Stimulated activated CD8-positive, alpha-beta memory T cell treated with anti-CD3 and anti-CD28 coated beads, Interleukin-2, amount 100 ng/mL, for 48 hours (primary cell): ENCODE measurements around the gene LTA.
"Not testable (repeated sequence)": the region's sequence is repeated elsewhere in the genome, so short reads cannot be mapped to it uniquely, and the experiment has no call there.

Experiments used
- DNase-seq, 2 donors: peaks; one replicate each; pipeline ENCODE4 v3.0.0-alpha.2; 2020; ENCODE audit warnings: low read depth in 2 of 2

Gene LTA

DNA sequence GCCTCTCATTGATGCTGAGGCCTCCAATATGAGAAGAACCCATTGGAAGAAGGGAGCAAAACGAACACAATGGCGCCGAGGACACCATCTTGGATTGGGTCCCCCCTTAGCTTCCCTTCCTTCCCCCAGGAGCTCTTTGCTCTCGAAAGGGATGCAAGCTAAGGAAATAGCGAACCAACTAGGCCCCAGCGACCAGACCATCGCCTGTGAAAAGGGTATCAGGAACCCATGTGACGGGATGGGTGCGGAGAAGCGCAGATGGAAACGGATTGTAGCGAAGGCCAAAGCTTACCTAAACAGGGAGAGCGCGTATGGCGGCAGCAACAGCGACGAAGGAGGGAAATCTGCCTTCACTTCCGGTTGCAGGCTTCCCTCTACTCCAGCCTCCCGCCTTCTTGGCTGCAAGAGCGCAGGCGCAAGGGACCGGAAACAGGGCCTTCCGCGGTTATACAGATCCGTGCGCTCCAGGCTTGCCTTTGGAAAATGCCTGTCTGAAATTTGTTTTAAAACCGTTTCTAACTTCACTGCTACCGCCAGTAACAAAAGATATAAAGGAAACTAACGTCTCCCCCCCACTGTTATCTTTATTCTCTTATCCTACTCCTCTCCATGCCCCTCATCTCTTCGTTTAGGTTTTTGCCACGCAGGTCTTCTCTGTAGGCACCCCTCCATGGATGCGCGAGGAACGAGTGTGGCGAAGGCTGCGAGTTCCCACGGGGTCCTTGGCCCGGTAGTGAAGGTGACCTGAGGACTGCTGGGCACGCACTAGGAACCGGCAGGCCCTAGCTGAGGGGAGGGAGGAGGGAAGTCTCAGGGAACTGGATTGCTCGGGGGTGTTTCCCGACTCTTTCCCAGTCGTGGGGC is 30.2 kb upstream of the LTA start, which contains the start of gene DDX39B:
Gene DDX39B (minus strand): TSS at position 346 of the 864 bp plus-strand sequence. CDS start 1,471 bp downstream, outside the sequence.
- peak; percentile 85 to 90 for DNase-seq

DNA sequence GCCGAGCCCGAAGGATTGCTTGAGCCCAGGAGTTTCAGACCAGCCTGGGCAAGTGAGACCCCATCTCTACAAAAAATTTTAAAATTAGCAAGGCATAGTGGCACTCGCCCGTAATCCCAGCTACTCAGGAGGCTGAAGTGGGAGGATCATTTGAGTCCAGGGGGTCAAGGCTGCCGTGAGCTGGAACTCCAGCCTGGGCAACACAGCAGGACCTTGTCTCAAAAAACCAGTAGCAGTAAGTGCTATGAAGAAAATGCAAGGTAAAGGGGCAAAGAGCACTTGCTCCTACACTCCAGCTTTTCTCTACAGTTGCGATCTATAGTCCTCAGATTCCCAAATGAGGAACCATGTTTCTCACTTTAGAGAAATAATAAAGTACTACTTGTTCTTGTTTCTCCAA is 28.4 kb upstream of the LTA start:
- DNase-seq: no peak

DNA sequence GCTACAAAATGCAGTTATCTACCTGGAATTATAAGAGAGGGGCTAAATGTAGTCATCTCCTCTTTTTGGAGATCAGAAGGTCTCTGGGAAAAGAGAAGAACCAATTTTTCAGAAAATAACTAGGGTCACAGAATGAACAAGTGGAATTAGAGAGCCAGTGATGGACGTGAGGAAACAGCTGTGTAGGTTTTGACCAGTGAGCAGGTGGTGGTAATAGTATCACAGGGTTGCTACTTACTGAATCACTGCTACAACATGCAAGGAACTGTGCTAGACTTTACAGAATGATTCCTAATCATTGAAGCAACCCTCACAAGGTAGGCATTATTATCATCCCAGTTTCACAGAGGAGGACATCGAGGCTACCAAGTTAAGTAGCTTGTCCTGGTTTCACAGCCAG is 27.4 kb upstream of the LTA start:
- no peak for DNase-seq

DNA sequence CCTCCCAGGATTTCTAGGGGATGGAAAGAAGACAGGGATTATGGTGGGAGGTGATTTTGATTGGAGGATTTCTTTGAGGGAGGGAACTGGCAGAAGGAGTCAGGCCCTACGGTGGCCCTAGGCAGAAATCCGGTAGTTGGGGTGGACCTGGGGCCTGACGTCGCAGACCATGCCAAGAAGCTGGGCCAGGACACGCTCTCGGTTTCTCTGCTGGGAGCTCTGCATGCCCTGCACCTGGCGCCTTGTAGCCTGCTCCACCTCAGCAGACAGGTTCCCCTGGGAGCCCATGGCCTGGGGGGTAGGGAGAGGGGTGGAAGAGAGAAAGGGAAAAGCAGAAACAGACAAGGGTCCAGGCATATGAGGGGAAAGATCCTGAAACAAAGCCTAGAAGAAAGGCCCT is 26.8 kb upstream of the LTA start:
- DNase-seq: no peak

DNA sequence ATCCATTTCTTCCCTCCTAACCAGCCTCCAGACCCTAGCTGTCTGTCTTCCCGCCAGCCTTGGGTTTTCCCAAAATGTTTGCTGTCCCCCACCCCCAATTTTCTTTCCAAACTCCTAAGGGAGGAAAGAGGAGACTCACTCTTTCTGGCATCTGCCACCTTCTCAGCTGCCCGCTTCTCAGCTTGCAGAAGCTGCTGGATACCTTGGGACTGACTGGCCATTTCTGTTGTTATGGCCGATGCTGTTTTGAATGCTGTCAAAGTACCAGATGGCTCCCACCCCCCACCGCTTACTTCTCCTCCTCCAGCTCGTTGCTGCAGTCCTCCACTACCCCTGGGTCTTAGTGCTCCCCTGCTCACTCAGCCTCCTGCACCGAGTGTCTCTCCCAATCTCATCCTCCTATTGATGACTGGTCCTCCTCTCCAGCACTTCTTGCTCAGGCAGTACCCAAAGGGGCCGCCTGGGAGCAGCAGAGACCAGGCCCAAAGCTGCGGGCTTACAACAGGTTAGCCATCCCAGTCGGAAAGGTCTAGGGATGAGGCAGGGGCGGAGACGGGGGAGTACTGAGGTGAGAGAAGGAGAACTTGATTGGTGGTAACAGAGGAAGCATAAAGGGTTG is 25.6 kb upstream of the LTA start, which contains the start of gene ATP6V1G2:
Gene ATP6V1G2 (minus strand): TSS at position 270 of the 619 bp plus-strand sequence. CDS start 49 bp downstream, at position 221.
- peak; percentile 83 to 91 for DNase-seq

DNA sequence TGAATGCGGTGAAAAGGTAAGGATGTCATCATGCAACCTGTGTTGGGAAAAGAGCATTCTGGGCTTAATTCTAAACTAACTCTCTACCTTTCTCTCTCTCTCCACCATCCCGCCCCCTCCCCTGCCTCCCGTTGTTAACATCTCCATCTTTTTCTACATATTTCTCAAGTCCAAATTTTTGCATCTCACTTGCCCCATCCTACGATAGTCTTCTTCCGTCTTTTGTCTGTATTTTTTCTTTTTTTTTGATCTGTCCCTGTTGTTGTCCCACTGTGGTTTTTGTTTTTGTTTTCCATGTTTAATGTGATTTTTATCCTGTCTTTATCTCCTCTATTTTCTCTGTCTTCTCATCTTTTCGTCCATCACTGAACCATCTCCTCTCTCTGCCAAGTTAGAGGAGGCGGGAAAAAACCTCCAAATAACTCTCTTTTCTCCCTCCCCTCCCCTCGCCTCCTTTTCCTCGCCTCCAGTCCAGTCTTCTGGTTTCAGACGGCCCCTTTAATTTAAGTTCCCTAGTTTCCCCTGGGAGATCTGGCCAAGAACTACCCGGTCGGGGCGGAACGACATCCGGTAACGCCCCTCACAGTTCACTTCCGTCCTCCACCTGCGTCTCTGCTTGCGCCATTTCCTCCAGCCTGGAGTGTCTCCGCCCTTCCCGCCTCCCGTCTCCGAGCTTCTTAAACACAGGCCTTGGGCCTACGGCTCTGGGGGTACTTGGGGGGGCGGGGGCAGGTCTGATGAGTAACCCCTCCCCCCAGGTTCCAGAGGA is 24.9 kb upstream of the LTA start, which contains the start of gene NFKBIL1:
Gene NFKBIL1 (plus strand): TSS at position 651 of the 769 bp plus-strand sequence. CDS start 87 bp downstream, at position 738.
- DNase-seq: peak; percentile 85 to 91

DNA sequence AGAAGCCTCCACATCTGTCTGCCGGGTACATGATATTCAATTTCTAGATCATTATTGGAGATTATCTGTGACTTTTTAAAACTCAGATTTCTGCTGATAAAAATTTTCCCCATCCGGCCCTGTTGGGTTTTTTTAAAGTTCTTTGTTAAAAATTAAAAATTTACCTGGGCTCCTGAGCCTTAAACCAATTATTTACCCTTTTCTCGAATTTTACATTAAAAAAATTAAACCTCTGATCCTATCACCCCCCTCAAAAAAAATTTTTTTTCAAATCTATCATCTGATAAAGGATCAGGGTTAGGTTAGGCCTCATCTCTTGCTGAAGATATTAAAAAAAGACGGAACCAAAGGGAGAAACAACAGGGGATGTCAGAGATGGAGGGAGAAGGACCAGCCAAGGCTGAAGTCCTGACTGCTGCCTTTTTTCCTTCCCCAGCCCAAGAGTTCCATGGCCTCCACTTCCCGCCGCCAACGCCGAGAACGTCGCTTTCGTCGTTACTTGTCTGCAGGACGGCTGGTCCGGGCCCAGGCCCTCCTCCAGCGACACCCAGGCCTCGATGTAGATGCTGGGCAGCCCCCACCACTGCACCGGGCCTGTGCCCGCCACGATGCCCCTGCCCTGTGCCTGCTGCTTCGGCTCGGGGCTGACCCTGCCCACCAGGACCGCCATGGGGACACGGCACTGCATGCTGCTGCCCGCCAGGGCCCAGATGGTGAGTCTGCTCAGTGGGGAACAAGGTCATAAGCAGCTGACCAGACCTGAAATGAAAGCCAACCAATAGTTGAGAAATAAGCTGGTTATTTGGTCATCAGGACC is 24.2 kb upstream of the LTA start:
- no peak for DNase-seq

DNA sequence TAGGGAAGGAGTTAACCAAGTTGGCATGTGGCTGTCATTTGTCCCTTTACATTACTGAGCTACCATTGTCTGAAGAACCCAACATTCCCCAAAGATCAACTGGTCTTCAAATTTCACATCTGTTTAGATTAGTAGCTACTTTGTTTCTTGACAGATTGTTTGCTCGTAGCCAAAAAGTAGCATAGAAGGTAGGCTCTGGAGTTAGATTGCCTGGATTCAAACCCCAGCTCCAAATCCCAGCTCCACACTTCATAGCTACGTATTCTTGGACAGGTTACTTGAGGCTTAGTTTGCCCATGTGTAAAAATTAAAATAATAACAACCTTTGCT is 23.6 kb upstream of the LTA start:
- DNase-seq: no peak

DNA sequence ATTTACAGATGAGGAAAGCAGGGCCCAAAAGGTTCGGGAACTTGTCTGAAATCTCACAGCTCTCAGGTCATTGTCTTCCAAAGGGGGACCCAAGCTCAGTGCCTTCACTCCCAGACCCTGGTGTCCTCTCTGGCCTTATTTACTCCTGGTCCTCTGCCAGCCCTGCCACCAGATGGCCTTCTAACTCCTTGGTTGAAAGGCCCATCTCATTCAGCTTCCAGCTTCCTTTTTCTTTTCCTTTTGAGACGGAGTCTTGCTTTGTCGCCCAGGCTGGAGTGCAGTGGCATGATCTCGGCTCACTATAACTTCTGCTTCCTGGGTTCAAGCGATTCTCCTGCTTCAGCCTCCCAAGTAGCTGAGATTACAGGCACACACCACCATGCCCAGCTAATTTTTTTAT is 20.7 kb upstream of the LTA start:
- not testable (repeated sequence) for DNase-seq

DNA sequence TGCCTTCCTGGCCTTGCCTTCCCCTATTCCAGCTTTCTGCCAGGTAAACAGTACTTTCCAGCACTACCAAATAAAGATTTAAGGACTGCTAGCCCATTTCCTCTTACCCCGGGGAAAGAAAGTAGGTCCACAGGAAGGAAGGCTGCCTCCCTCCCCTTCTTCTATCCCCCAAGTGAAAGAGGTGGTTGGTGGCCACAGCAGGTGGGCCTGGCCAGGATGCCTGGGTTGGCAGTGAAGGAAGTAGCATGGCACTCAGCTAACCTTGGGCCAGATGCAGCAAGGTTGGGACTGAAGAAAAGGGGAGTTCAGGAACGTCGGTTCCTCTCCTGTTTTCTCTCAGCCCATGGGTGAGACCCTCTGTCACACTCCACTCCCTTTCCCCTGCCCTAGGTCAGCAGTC is 15.8 kb upstream of the LTA start:
- DNase-seq: no peak

DNA sequence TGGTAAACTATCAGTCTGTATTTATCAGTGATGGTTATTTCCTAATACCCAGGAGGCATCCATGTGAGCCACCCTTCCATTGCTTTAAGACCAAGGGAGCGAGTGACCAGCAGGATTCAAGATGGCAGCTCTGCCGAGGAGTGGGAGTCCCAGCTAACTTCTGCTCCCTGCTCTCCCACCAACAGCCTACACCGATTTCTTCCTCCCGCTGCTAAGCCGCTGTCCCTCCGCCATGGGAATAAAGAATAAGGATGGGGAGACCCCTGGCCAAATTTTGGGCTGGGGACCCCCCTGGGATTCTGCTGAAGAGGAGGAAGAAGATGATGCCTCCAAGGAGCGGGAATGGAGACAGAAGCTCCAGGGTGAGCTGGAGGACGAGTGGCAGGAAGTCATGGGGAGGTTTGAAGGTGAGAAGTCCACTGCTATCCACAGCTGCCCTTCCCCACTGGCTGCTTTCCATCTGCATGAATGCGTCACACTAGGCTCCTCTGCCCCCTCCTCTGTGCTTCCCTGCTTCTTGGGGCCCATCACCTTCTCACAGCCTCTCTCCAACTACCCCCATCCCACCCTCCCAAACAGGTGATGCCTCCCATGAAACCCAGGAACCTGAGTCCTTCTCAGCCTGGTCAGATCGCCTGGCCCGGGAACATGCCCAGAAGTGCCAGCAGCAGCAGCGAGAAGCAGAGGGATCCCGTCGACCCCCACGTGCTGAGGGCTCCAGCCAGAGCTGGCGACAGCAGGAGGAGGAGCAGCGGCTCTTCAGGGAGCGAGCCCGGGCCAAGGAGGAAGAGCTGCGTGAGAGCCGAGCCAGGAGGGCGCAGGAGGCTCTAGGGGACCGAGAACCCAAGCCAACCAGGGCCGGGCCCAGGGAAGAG is 14.4 kb upstream of the LTA start:
- DNase-seq: no peak

DNA sequence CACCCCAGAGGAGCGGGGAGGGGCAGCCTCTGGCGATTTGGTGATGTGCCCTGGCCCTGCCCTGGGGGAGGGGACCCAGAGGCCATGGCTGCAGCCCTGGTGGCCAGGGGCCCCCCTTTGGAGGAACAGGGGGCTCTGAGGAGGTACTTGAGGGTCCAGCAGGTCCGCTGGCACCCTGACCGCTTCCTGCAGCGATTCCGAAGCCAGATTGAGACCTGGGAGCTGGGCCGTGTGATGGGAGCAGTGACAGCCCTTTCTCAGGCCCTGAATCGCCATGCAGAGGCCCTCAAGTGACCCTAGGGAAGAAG is 13.8 kb upstream of the LTA start:
- no peak for DNase-seq

DNA sequence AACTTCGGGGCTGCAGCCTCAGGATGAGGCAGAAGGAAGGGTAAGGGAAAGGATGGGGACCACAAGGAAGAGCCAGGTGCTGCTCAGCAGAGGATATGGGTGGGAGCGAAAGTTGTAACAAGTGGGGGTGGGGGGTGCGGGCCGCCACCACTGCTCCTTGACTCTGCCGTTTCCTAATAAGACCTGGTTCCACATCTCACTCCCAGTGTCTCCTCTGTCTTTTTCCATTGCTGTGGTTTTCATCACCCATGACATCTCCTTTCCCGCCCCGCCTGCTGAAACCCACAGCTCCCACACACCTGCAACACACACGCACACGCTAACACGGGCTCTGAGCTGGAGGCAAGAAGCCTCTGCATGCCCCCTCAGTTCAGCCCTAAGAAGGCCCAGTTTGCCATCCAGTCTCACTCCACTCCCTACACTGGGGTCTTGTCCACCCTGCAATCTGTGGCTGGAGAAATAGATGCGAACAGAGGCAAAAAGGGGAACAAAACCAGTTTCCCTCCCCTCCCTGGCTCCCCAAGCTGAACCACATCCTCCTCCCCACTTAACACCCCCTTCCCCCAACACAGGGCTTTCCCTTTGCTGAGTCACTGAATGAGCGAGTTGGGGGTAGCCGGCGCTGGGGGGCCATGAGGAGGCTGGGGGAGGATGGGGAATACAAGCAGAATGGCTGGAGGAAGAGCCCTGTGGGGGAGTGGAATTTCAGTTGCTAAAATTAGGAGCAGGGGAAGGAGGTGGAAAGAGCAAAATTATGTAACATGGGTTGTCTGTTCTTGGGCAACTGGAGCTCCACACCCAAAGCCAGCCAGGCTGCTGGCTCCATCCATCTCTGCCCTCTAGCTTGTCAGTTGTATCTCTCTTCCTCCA is 13.2 kb upstream of the LTA start:
- peak in 1 of 2 donors; percentile 66 for DNase-seq

DNA sequence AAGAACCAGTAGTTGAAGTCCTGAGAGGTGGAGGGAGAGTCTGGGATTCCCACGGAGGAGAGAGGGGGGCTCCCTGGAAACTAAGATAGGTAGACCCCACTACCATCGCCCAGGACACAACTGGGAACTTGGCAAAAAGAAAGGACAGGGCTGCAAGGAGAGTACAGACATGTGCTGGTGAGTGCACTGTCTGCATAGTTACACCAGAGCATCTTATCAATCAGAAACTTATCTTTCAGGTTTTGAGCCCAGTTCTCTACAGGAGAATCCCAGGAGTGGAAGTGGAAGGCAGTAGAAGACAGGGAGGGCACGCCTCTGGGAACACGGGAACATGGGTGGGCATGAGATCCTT is 12.5 kb upstream of the LTA start:
- no peak for DNase-seq

DNA sequence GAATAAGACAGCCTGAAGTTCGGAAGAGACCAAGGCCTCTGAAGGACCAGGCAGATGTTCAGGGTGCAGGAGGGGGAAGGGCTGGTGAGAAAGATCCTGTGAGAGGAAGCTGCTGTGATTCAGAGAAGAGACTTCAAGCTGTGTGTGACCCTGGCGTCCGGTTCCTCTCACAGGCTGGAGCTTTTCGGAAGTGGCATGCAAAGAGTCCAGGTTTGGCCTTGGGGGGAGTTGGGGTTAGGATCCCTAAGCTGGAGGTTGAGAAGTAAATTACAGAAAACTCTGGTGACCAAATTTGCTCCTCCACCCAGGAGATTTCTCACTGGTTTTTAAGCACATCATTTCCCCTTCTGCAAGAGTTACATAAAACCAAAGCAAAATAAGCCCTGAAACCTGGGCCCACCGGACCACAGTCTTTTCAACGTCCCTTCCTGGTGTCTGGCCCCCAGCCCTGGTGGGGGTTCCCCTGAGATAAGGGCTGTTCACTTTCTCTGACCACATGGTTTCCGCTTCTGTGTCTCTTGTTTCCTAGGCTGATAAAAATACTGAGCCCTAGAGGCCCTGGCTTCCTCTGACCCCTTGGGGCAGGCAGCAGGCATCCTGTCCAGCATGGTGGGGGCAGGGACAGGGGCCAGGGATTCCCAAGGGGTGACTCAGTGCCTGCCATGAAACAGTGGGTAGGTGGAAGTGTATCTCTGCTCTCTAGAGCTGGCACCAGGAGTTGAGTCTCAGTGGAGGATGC is 12.0 kb upstream of the LTA start:
- DNase-seq: no peak

DNA sequence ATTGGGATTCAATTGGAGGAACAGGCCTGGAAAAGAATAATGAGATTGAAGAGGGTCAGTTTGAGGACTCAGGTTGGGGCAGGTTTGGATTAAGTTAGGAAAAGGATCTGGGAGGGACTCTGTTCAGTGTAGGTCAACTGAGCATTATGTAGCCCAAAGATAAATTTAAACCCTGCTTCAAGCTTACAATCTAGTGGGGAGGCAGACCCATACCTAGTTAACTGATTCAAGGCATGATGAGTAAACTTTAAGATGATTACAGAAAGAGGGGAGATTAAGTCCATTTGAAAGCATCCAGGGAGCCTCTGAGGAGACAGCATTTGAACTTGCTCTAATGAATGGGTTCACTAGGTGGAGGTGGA is 11.4 kb upstream of the LTA start:
- no peak for DNase-seq

DNA sequence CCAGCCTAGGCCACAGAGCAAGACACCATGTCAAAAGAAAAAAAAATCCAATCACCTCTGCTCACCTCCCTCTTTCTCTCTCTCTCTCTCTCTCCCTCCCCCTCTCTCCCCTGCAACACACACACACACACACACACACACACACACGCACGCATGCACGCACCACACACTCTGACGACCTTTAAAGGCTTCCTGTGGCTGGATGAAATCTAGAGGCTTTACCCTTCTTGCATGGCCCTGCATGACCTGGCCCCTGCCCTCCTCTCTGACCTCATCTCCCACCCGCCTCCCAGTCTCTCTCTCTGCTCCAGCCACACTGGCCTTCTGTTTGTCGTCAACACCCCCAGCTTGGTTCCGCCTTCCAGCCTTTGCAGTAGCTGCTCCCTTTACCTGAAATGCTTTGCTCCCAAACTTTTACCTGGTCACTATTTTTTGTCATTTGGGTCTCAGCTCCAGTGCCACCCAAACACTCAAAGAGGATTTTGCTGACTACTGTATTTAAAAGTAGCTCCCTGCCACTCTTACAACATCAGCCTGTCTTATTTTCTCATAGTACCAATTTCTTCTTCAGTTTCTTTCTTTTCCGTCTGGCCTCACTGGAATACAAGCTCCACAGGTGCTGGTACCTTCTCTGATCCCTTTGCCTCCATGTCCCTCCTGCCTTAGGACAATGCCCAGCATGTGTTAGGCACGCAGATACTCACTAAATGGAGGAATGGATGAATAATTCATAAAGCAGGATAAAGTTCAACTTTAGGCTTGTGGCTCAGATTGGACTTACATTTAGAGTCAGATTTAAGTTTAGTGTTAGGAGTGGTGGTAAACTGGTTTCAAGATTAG is 4.3 kb upstream of the LTA start:
- no peak for DNase-seq

DNA sequence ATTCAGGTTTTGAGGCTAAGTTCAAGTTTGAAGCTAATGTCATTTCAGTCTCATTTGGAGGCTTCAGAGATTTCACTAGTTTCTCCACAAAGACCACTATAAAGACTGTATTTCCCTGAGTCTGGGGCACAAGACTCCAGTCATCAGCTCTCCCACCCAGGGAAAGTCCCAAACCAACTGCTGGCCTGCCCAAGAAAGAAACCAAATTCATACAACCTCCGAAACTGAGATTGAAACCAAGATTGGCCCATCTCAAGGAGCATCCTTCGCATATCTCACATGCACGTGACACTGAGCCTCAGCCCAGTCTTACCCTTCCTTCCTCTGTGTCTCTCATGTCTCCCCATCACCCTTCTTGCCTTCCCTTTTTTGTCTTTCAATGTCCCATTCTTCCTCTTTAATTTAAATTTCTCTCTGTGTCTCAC is 3.5 kb upstream of the LTA start:
- no peak for DNase-seq
